ENCODE results near the gene BUD23. TPM values are rescaled to one million over a fixed set of nuclear protein-coding genes. Genes with fewer than 3 reads are reported as not detected.
A peak's percentile ranks its signal among the peaks of the same experiment; 100 is the strongest.

Gene BUD23
- total RNA-seq, 2 donors from 2014 or later: 34.3 to 43.3 TPM

GRCh38 chr7:73703757-73704639, 20.6 kb downstream of the BUD23 start:
- no peak overlapping the region for H3K4me3 ChIP-seq
- no peaks in the 10 kb centered on the region for H3K4me1 ChIP-seq
- H3K36me3 ChIP-seq (replicated peaks in 1 of 2; ENCODE audit: insufficient read depth in 1 of 2, low read depth in 2 of 2): peaks cover 0 to 2% of the 10 kb centered on the region in 2 donors
- no peak overlapping the region for H3K27ac ChIP-seq
- intact Hi-C loops (cut with DNase I): no loop called here
- H3K27me3 ChIP-seq: no peaks in the 10 kb centered on the region
- TF ChIP-seq CTCF (IDR thresholded peaks at IDR 0.05) (no peak), POLR2A (IDR thresholded peaks at IDR 0.05) (no peak)
- H3K9me3 ChIP-seq: no peaks in the 10 kb centered on the region
- ATAC-seq (no peak), DNase-seq (peak in 2 of 4 donors; percentile 40 to 57)
- 40 to 56% methylated on average over 3 to 41 of the region's 45 CpGs for WGBS, 2 donors

DNA sequence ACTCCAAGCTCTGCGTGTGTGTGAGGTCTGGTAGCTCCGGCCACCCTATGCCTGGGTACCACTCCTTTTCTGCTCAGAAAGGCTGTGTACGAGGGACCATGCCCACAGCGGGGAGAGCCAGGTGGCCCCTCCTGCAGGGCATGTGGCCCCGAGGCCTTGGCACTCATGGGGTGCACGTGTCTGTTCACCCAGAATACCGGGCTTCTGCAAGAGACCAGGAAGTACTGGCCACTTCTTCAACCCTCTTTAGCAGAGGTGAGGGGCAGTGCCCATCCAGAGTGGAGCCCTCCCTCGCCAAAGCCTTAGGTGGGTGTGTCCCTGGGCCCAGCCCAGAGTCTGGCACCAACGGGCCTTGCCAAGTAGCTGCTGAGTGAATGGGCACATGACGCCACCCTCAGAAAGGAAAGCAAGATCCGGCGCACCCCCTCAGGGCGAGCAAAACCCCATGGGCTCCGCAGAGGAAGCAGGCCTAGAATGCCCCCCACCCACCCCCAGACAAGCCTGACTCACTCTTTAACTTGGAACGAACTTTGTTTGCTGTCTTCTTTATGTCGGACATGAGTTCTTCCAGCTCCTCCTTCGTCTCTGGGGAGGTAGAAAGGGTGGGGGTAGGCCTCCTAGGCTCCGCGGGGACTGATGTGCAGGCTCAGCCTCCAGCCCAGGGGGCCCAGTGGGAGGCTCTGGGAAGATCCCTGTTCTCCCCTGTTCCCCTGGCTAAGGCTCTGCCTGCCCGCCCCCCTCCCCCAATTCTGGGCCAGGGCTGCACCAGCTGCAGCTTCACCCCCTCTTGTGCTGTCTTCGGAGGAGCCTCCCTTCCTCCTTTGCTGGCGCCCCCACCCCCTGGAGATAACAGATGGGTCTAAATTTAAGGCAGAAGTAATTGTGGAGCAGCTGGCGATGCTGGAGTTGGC, 21.5 kb downstream of the BUD23 start:
- TF ChIP-seq POLR2A (IDR thresholded peaks at IDR 0.05) (no peak), CTCF (IDR thresholded peaks at IDR 0.05) (no peak)
- H3K27ac ChIP-seq: peak overlapping the region in 1 of 4 donors; percentile 73
- ATAC-seq (no peak), DNase-seq (no peak)
- no peaks in the 10 kb centered on the region for H3K27me3 ChIP-seq
- no peaks in the 10 kb centered on the region for H3K4me1 ChIP-seq
- H3K9me3 ChIP-seq: no peaks in the 10 kb centered on the region
- intact Hi-C loops (cut with DNase I): no loop called here
- H3K36me3 ChIP-seq (replicated peaks in 1 of 2; ENCODE audit: insufficient read depth in 1 of 2, low read depth in 2 of 2): no peaks in the 10 kb centered on the region
- 78 to 81% methylated on average over 8 to 19 of the region's 23 CpGs for WGBS, 2 donors
- no peak overlapping the region for H3K4me3 ChIP-seq

- Histone ChIP-seq H3K4me3 (no peak overlapping the region), H3K4me1 (no peaks in the 10 kb centered on the region), H3K9me3 (no peaks in the 10 kb centered on the region), H3K27ac (peak overlapping the region in 1 of 4 donors; percentile 73), H3K27me3 (no peaks in the 10 kb centered on the region), H3K36me3 (replicated peaks in 1 of 2; ENCODE audit: insufficient read depth in 1 of 2, low read depth in 2 of 2) (no peaks in the 10 kb centered on the region)
- ATAC-seq (no peak), DNase-seq (peak in 1 of 4 donors; percentile 29)
- WGBS, 2 donors: 79 to 89% methylated on average over 9 to 10 of the region's 10 CpGs
- intact Hi-C loops (cut with DNase I): no loop called here
- no peak for TF ChIP-seq POLR2A (IDR thresholded peaks at IDR 0.05)
- TF ChIP-seq CTCF (IDR thresholded peaks at IDR 0.05): no peak
These were observed 22.1 kb downstream of the BUD23 start for GRCh38 chr7:73705551-73705920.

DNA sequence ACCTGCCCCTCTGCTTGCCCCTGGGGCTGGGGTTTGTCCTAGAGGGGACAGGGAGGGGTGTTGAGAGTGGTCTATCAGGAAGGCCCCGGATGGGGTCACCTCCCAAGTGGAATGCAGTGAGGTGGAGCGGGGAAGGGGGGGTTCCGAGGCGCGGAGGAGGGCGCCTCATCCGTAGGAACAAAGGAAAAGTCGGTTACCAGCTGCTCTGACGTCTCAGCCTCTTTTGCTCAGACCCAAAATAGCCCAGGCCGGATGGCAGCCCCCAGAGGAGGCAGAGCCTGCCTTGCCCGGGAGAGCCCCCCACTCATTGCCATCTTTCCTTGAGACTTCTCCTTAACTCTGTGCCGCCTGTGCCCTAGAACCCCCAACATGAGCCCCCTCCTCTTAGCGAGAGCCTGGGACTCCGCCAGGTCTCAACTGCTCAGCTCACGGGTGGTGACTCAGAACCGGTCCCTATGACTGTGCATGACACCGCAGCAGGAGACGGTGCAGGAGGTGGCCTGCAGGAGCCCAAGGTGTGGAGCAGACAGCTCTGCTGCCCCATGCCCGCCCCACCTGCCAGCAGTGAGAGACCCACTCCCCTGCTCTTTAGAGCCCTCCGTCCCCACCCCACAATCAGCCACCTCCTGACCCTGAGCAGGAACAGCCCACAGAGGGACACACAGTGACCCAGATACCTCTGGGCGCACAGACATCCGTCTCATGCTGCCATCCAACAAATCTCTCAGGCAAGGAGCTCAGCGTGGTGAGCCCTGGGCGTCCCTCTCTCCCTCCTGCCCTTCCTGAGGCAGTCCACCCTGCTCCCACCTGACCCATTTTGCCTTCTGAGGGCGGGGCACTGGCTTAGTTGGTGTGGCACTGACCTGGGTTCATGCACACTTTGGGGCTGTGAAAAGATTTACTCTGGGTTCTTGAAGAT, 23.0 kb downstream of the BUD23 start:
- no peak for ATAC-seq
- Histone ChIP-seq H3K36me3 (replicated peaks in 1 of 2; ENCODE audit: insufficient read depth in 1 of 2, low read depth in 2 of 2) (no peaks in the 10 kb centered on the region), H3K27me3 (no peaks in the 10 kb centered on the region), H3K4me1 (no peaks in the 10 kb centered on the region), H3K9me3 (no peaks in the 10 kb centered on the region), H3K4me3 (no peak overlapping the region), H3K27ac (peak overlapping the region; percentile 49 to 73 (median 70))
- intact Hi-C loops (cut with DNase I): no loop called here
- TF ChIP-seq CTCF (IDR thresholded peaks at IDR 0.05) (no peak), POLR2A (IDR thresholded peaks at IDR 0.05) (no peak)
- 77 to 84% methylated on average over 20 to 24 of the region's 25 CpGs for WGBS, 2 donors
- no peak for DNase-seq
